Smooth muscle cell (in vitro differentiated cells): ENCODE data around the gene SPOCD1. TPM values are rescaled to one million over a fixed set of nuclear protein-coding genes. Genes with fewer than 3 reads are reported as not detected.

Experiments
- DNase-seq: peaks from one replicate; lab custom pipeline; 2025; ENCODE audit not compliant: unreplicated experiment; lab: John Stamatoyannopoulos, UW
- H2AFZ ChIP-seq: fragments of 200-600 bp; sonication (generic); 2 replicates; pipeline ENCODE4 v1.6.0; 2016; ENCODE audit warnings: antibody characterized with exemption, low read depth, mild to moderate bottlenecking
- H3F3A ChIP-seq: fragments of 200-600 bp; sonication (generic); 2 replicates; pipeline ENCODE4 v1.6.0; 2017; ENCODE audit warnings: antibody characterized with exemption, low read depth
- H3K27ac ChIP-seq: fragments of 200-600 bp; sonication (generic); 2 replicates; pipeline ENCODE4 v1.5.1; 2016; ENCODE audit warnings: low read depth, mild to moderate bottlenecking
- H3K27me3 ChIP-seq: fragments of 200-600 bp; sonication (generic); 2 replicates; pipeline ENCODE4 v1.6.1; 2016; ENCODE audit warnings: low read depth, mild to moderate bottlenecking
- H3K36me3 ChIP-seq: fragments of 200-600 bp; sonication (generic); 2 replicates; pipeline ENCODE4 v1.5.1; 2016; ENCODE audit warnings: low read depth
- H3K4me1 ChIP-seq: fragments of 200-600 bp; sonication (generic); 2 replicates; pipeline ENCODE4 v1.5.1; 2016; ENCODE audit warnings: low read depth
- H3K4me2 ChIP-seq: fragments of 200-600 bp; sonication (generic); 2 replicates; pipeline ENCODE4 v1.6.0; 2016; ENCODE audit warnings: mild to moderate bottlenecking
- H3K4me3 ChIP-seq: fragments of 200-600 bp; sonication (generic); 2 replicates; pipeline ENCODE4 v1.5.1; 2016; ENCODE audit warnings: mild to moderate bottlenecking
- H3K79me2 ChIP-seq: fragments of 200-600 bp; sonication (generic); 2 replicates; pipeline ENCODE4 v1.6.0; 2016; ENCODE audit warnings: low read depth, mild to moderate bottlenecking
- H3K9ac ChIP-seq: fragments of 200-600 bp; sonication (generic); 2 replicates; pipeline ENCODE4 v1.6.0; 2016; ENCODE audit warnings: low read depth
- H3K9me3 ChIP-seq: fragments of 200-600 bp; sonication (generic); replicated peaks from 2 replicates; pipeline ENCODE4 v1.5.1; 2016; ENCODE audit warnings: low read depth
- H4K20me1 ChIP-seq: fragments of 200-600 bp; sonication (generic); 2 replicates; pipeline ENCODE4 v1.6.0; 2016; ENCODE audit warnings: low read depth
- CTCF ChIP-seq: fragments of 200-600 bp; sonication (generic); IDR thresholded peaks from 2 replicates; pipeline ENCODE4 v1.5.1; 2017; ENCODE audit warnings: borderline replicate concordance, mild to moderate bottlenecking, antibody characterized with exemption; ENCODE audit not compliant: insufficient read depth, poor library complexity, severe bottlenecking
- WGBS: methylation state at CpG from one replicate; pipeline ENCODE4 v1.1.7; 2016; ENCODE audit warnings: low lambda C conversion rate; 5-methylcytosine and 5-hydroxymethylcytosine counted together
- polyA plus RNA-seq: library from polyadenylated mRNA; unstranded; fragments of >200 nt; fragmentation: Nextera tagmentation; extraction: Ambion mirVana; gene quantifications from 2 replicates; pipeline ENCODE4 v1.2.1, GENCODE V29; 2016
- total RNA-seq: library from RNA; depleted of rRNA; stranded (reverse); fragments of >200 nt; gene quantifications from 2 replicates; pipeline ENCODE4 v1.2.3, GENCODE V29; 2014

Gene SPOCD1
- total and polyA plus RNA-seq, 2 experiments from 2014 or later: 39.5 to 45.3 TPM

GRCh38 chr1:31843506-31843905, 27.7 kb upstream of the SPOCD1 start:
- Histone ChIP-seq H3K36me3 (no peaks in the 10 kb centered on the region), H3K4me2 (no peak overlapping the region), H3K27me3 (no peaks in the 10 kb centered on the region), H3K4me3 (no peak overlapping the region), H3F3A (no peaks in the 10 kb centered on the region), H3K27ac (no peak overlapping the region), H4K20me1 (no peaks in the 10 kb centered on the region), H3K4me1 (no peaks in the 10 kb centered on the region), H3K9ac (no peak overlapping the region), H3K9me3 (no peaks in the 10 kb centered on the region), H2AFZ (no peak overlapping the region), H3K79me2 (no peaks in the 10 kb centered on the region)
- no peak for DNase-seq
- 72% methylated on average over 2 of the region's 2 CpGs for WGBS
- no peak for TF ChIP-seq CTCF

- no peak for DNase-seq
- H3F3A ChIP-seq: no peaks in the 10 kb centered on the region
- H3K4me3 ChIP-seq: no peak overlapping the region
- no peak overlapping the region for H3K4me2 ChIP-seq
- H3K36me3 ChIP-seq: no peaks in the 10 kb centered on the region
- H3K9me3 ChIP-seq: no peaks in the 10 kb centered on the region
- no peaks in the 10 kb centered on the region for H4K20me1 ChIP-seq
- H3K79me2 ChIP-seq: no peaks in the 10 kb centered on the region
- no peak for TF ChIP-seq CTCF
- no peak overlapping the region for H2AFZ ChIP-seq
- 86% methylated on average over 6 of the region's 6 CpGs for WGBS
- H3K27me3 ChIP-seq: no peaks in the 10 kb centered on the region
- no peaks in the 10 kb centered on the region for H3K4me1 ChIP-seq
- no peak overlapping the region for H3K9ac ChIP-seq
- H3K27ac ChIP-seq: no peak overlapping the region
Observed at GRCh38 chr1:31839662-31840343, 24.0 kb upstream of the SPOCD1 start.

GRCh38 chr1:31837451-31838158, 21.8 kb upstream of the SPOCD1 start:
- Histone ChIP-seq H3K27ac (no peak overlapping the region), H3K4me3 (no peak overlapping the region), H2AFZ (no peak overlapping the region), H3K36me3 (no peaks in the 10 kb centered on the region), H3K27me3 (no peaks in the 10 kb centered on the region), H4K20me1 (no peaks in the 10 kb centered on the region), H3K4me1 (no peaks in the 10 kb centered on the region), H3K9me3 (no peaks in the 10 kb centered on the region), H3K4me2 (no peak overlapping the region), H3K9ac (no peak overlapping the region), H3K79me2 (no peaks in the 10 kb centered on the region), H3F3A (no peaks in the 10 kb centered on the region)
- 93% methylated on average over 9 of the region's 9 CpGs for WGBS
- no peak for TF ChIP-seq CTCF
- DNase-seq: no peak

GRCh38 chr1:31836638-31837037, 20.8 kb upstream of the SPOCD1 start:
- Histone ChIP-seq H3K79me2 (no peaks in the 10 kb centered on the region), H3K4me3 (no peak overlapping the region), H3F3A (peaks cover 5% of the 10 kb centered on the region), H2AFZ (no peak overlapping the region), H3K9me3 (no peaks in the 10 kb centered on the region), H4K20me1 (no peaks in the 10 kb centered on the region), H3K27ac (no peak overlapping the region), H3K36me3 (no peaks in the 10 kb centered on the region), H3K4me2 (no peak overlapping the region), H3K27me3 (no peaks in the 10 kb centered on the region), H3K4me1 (no peaks in the 10 kb centered on the region), H3K9ac (no peak overlapping the region)
- no peak for TF ChIP-seq CTCF
- no peak for DNase-seq
- WGBS: 86% methylated on average over 5 of the region's 5 CpGs
